Tibial nerve (tissue), 4 donors: ENCODE results near the gene TSHZ1. TPM values are rescaled to one million over a fixed set of nuclear protein-coding genes. Genes with fewer than 3 reads are reported as not detected.
A peak's percentile ranks its signal among the peaks of the same experiment; 100 is the strongest.

Experiments used
- DNase-seq, 2 donors: peaks; one replicate each; pipeline ENCODE4 v3.0.0-alpha.2; 2019; ENCODE audit warnings: low spot score in 2 of 2
- H3K27ac ChIP-seq, 4 donors: fragments of 200-600 bp; sonication (generic) in 3 of 4; one replicate each; pipeline ENCODE4 v1.5.1; 2017 to 2019; ENCODE audit warnings: mild to moderate bottlenecking in 1 of 4
- H3K27me3 ChIP-seq, 2 donors: fragments of 200-600 bp; sonication (generic) in 1 of 2; one replicate each; pipeline versions ENCODE4 v1.5.1 to v1.6.0; 2017 to 2019
- H3K36me3 ChIP-seq, 3 donors: fragments of 200-600 bp; sonication (generic); one replicate each; pipeline ENCODE4 v1.5.1; 2018 to 2019
- H3K4me1 ChIP-seq, 4 donors: fragments of 200-600 bp; sonication (generic) in 3 of 4; one replicate each; pipeline ENCODE4 v1.5.1; 2017 to 2019
- H3K4me3 ChIP-seq, 4 donors: fragments of 200-600 bp; sonication (generic) in 3 of 4; one replicate each; pipeline ENCODE4 v1.5.1; 2017 to 2019; ENCODE audit warnings: mild to moderate bottlenecking in 1 of 4, moderate library complexity in 1 of 4
- H3K9me3 ChIP-seq, 4 donors: fragments of 200-600 bp; sonication (generic) in 3 of 4; one replicate each; pipeline ENCODE4 v1.5.1; 2017 to 2019
- CTCF ChIP-seq, 5 experiments: fragments of 200-600 bp in 3 of 5; fragments of 450-650 bp in 2 of 5; sonication (generic) in 3 of 5; IDR thresholded peaks; one replicate each; pipeline ENCODE4 v1.5.1; 2016 to 2019; ENCODE audit warnings: antibody characterized with exemption in 5 of 5, mild to moderate bottlenecking in 3 of 5, moderate library complexity in 2 of 5
- EP300 ChIP-seq, 2 donors: sonication (generic); formaldehyde crosslinking; IDR thresholded peaks; one replicate each; pipeline ENCODE4 v1.6.1; 2017; ENCODE audit warnings: antibody characterized with exemption in 2 of 2, mild to moderate bottlenecking in 1 of 2
- POLR2A ChIP-seq, 2 donors: fragments of 450-650 bp; IDR thresholded peaks; one replicate each; pipeline ENCODE4 v1.6.1; 2017; ENCODE audit warnings: antibody characterized with exemption in 2 of 2, mild to moderate bottlenecking in 2 of 2, moderate library complexity in 2 of 2
- WGBS, 2 donors: methylation state at CpG; one replicate each; pipeline ENCODE4 v1.1.5; 2018; 5-methylcytosine and 5-hydroxymethylcytosine counted together
- total RNA-seq, 4 donors: library from RNA; depleted of rRNA; stranded (reverse); fragments of >200 nt; gene quantifications; one replicate each; pipeline ENCODE4 v1.1.0, GENCODE V29; 2016

The TSHZ1 gene
- total RNA-seq, 4 donors from 2014 or later, result 15.6 to 23.7 (median 18.3) TPM

- Histone ChIP-seq H3K4me1 (peaks cover 0 to 88% (median 33%) of the 10 kb centered on the region in 4 donors), H3K27ac (peak overlapping the region; percentile 0 to 95 (median 52)), H3K27me3 (no peaks in the 10 kb centered on the region), H3K9me3 (no peaks in the 10 kb centered on the region), H3K4me3 (peak overlapping the region in 1 of 4 donors; percentile 20), H3K36me3 (no peaks in the 10 kb centered on the region)
- TF ChIP-seq POLR2A (IDR thresholded peaks at IDR 0.05) (no peak), EP300 (IDR thresholded peaks at IDR 0.05) (no peak)
- no peak for DNase-seq
- WGBS, 2 donors, result 75 to 85% methylated on average over 18 of the region's 18 CpGs
Measured at GRCh38 chr18:75249672-75250470, 39.3 kb downstream of the TSHZ1 start.

GRCh38 chr18:75250471-75250821 is 39.8 kb downstream of the TSHZ1 start:
- WGBS, 2 donors, result 66 to 89% methylated on average over 10 to 16 of the region's 20 CpGs
- Histone ChIP-seq H3K9me3 (no peaks in the 10 kb centered on the region), H3K36me3 (no peaks in the 10 kb centered on the region), H3K27me3 (no peaks in the 10 kb centered on the region), H3K4me1 (peaks cover 0 to 84% (median 33%) of the 10 kb centered on the region in 4 donors), H3K4me3 (peak overlapping the region in 1 of 4 donors; percentile 20), H3K27ac (peak overlapping the region in 3 of 4 donors; percentile 0 to 95 (median 90))
- DNase-seq, result no peak
- TF ChIP-seq CTCF (IDR thresholded peaks at IDR 0.05), result no peak

GRCh38 chr18:75251466-75251865 is 40.9 kb downstream of the TSHZ1 start:
- no peak overlapping the region for H3K4me3 ChIP-seq
- H3K36me3 ChIP-seq, result no peaks in the 10 kb centered on the region
- peaks cover 0 to 84% (median 31%) of the 10 kb centered on the region in 4 donors for H3K4me1 ChIP-seq
- DNase-seq, result no peak
- TF ChIP-seq POLR2A (IDR thresholded peaks at IDR 0.05) (no peak), CTCF (IDR thresholded peaks at IDR 0.05) (no peak), EP300 (IDR thresholded peaks at IDR 0.05) (no peak)
- H3K27ac ChIP-seq, result peak overlapping the region in 3 of 4 donors; percentile 34 to 95 (median 70)
- 57 to 63% methylated on average over 5 of the region's 5 CpGs for WGBS, 2 donors
- H3K9me3 ChIP-seq, result no peaks in the 10 kb centered on the region
- H3K27me3 ChIP-seq, result no peaks in the 10 kb centered on the region

DNA sequence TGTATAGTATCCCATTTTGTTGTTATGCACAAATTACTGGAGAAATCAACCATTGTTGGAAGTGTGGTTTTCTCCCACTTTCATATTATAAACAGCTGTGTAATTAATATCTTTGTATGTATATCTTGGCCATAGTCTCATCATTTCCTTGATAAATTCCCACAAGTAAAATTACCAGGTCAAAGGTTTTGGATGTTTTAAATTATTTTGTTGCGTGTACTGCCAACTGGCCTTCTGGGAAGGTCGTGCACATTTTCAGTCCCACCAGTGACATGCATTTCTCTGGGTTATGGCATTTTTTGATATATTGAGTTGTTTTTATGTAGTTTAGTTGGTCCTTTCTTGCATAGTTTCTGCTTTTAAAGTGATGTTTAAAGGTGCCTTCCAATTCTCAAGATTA is 41.5 kb downstream of the TSHZ1 start:
- Histone ChIP-seq H3K4me1 (peaks cover 0 to 81% (median 28%) of the 10 kb centered on the region in 4 donors), H3K4me3 (no peak overlapping the region), H3K9me3 (no peaks in the 10 kb centered on the region), H3K36me3 (no peaks in the 10 kb centered on the region), H3K27ac (peak overlapping the region; percentile 34 to 85 (median 57)), H3K27me3 (no peaks in the 10 kb centered on the region)
- no peak for DNase-seq
- TF ChIP-seq CTCF (IDR thresholded peaks at IDR 0.05) (no peak), EP300 (IDR thresholded peaks at IDR 0.05) (no peak), POLR2A (IDR thresholded peaks at IDR 0.05) (no peak)
- 13 to 22% methylated on average over 2 of the region's 2 CpGs for WGBS, 2 donors

DNA sequence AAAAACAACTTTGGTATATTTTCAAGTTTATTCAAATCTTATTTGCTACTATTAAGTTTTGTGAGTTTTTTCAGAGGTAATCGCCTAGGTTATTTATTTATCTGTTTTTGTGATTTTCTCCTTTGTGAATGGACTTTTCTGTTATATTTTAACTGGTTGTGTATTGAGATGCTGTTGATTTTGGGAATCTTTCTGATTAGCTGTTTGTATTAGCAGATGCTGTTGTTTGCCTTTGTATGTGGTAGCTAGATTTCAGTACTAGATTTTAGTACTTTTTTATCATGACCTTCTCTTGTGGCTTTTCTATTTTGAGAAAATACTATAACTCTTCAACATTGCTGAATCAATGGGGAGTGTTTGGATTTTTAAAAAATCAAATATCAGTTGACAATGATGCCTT is 42.4 kb downstream of the TSHZ1 start:
- DNase-seq, result no peak
- H3K27me3 ChIP-seq, result no peaks in the 10 kb centered on the region
- H3K9me3 ChIP-seq, result no peaks in the 10 kb centered on the region
- 59 to 60% methylated on average over 1 of the region's 1 CpG for WGBS, 2 donors
- no peak overlapping the region for H3K4me3 ChIP-seq
- peaks cover 0 to 89% (median 32%) of the 10 kb centered on the region in 4 donors for H3K4me1 ChIP-seq
- TF ChIP-seq EP300 (IDR thresholded peaks at IDR 0.05) (no peak), CTCF (IDR thresholded peaks at IDR 0.05) (no peak), POLR2A (IDR thresholded peaks at IDR 0.05) (no peak)
- H3K27ac ChIP-seq, result peak overlapping the region; percentile 9 to 85 (median 57)
- no peaks in the 10 kb centered on the region for H3K36me3 ChIP-seq
